Measurements from ENCODE around the gene RASGRP1. TPM values are rescaled to one million over a fixed set of nuclear protein-coding genes. Genes with fewer than 3 reads are reported as not detected.

Gene RASGRP1
- total and polyA plus RNA-seq, 10 of the 15 experiments (the other 5 are each of a cell fraction or from before 2014, with no cell fraction given) = 5.6 to 234 (median 20.9) TPM

DNA sequence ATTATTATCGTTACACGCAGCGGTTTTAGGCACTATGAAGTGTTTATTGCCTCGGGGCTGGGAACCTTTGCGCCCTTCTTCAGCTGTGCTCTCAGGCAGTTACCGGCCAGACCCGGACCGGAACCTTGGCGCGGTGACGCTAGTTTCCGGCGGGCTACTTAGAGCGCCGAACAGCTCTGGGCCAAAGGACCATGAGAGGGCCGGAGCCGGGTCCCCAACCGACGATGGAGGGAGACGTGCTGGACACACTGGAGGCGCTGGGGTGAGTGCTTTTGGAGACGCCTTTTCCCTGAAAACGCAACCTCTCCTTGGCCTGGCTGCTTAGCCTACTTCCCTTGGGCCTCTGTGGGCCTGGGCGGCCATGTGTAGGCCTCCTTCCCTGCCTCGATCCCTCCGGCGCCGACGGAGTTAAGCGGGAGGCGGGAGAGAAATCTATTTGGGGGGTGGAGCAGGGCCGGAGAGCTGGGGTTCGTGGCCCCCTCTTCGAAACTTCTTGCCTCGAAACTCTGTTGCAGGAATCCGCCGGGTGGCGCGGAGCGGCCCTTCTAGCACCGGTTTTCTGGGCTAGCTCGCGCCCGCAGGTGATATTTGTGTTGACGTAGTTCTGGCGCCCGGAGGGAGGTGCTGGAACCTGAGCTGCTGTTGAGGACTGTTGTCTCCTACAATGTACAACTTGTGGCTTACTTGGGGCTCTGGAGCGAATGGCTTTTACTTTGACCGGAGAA, 110.5 kb downstream of the RASGRP1 start, which contains the start of gene FAM98B (continued):
- TF ChIP-seq, protein P1, sequence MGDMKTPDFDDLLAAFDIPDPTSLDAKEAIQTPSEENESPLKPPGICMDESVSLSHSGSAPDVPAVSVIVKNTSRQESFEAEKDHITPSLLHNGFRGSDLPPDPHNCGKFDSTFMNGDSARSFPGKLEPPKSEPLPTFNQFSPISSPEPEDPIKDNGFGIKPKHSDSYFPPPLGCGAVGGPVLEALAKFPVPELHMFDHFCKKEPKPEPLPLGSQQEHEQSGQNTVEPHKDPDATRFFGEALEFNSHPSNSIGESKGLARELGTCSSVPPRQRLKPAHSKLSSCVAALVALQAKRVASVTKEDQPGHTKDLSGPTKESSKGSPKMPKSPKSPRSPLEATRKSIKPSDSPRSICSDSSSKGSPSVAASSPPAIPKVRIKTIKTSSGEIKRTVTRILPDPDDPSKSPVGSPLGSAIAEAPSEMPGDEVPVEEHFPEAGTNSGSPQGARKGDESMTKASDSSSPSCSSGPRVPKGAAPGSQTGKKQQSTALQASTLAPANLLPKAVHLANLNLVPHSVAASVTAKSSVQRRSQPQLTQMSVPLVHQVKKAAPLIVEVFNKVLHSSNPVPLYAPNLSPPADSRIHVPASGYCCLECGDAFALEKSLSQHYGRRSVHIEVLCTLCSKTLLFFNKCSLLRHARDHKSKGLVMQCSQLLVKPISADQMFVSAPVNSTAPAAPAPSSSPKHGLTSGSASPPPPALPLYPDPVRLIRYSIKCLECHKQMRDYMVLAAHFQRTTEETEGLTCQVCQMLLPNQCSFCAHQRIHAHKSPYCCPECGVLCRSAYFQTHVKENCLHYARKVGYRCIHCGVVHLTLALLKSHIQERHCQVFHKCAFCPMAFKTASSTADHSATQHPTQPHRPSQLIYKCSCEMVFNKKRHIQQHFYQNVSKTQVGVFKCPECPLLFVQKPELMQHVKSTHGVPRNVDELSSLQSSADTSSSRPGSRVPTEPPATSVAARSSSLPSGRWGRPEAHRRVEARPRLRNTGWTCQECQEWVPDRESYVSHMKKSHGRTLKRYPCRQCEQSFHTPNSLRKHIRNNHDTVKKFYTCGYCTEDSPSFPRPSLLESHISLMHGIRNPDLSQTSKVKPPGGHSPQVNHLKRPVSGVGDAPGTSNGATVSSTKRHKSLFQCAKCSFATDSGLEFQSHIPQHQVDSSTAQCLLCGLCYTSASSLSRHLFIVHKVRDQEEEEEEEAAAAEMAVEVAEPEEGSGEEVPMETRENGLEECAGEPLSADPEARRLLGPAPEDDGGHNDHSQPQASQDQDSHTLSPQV (IDR thresholded peaks at IDR 0.05) = peak; percentile 20; the same call in 1 of the 2 replicates
- peak; percentile 76; the same call in 1 of the 2 replicates for TF ChIP-seq FOXM1 (IDR thresholded peaks at IDR 0.05; ENCODE audit: low read depth, low read length)
- TF ChIP-seq WRNIP1 (IDR thresholded peaks at IDR 0.05; ENCODE audit: borderline replicate concordance, low read depth, low read length) = peak; percentile 72; the same call in 1 of the 2 replicates
- TF ChIP-seq, protein P2, sequence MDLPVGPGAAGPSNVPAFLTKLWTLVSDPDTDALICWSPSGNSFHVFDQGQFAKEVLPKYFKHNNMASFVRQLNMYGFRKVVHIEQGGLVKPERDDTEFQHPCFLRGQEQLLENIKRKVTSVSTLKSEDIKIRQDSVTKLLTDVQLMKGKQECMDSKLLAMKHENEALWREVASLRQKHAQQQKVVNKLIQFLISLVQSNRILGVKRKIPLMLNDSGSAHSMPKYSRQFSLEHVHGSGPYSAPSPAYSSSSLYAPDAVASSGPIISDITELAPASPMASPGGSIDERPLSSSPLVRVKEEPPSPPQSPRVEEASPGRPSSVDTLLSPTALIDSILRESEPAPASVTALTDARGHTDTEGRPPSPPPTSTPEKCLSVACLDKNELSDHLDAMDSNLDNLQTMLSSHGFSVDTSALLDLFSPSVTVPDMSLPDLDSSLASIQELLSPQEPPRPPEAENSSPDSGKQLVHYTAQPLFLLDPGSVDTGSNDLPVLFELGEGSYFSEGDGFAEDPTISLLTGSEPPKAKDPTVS (IDR thresholded peaks at IDR 0.05; ENCODE audit: low read depth, low read length) = no peak
- TF ChIP-seq, protein P3, sequence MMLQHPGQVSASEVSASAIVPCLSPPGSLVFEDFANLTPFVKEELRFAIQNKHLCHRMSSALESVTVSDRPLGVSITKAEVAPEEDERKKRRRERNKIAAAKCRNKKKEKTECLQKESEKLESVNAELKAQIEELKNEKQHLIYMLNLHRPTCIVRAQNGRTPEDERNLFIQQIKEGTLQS (IDR thresholded peaks at IDR 0.05; ENCODE audit: borderline replicate concordance, extremely low read depth, low read depth, low read length) = no peak
- TF ChIP-seq, protein P4, sequence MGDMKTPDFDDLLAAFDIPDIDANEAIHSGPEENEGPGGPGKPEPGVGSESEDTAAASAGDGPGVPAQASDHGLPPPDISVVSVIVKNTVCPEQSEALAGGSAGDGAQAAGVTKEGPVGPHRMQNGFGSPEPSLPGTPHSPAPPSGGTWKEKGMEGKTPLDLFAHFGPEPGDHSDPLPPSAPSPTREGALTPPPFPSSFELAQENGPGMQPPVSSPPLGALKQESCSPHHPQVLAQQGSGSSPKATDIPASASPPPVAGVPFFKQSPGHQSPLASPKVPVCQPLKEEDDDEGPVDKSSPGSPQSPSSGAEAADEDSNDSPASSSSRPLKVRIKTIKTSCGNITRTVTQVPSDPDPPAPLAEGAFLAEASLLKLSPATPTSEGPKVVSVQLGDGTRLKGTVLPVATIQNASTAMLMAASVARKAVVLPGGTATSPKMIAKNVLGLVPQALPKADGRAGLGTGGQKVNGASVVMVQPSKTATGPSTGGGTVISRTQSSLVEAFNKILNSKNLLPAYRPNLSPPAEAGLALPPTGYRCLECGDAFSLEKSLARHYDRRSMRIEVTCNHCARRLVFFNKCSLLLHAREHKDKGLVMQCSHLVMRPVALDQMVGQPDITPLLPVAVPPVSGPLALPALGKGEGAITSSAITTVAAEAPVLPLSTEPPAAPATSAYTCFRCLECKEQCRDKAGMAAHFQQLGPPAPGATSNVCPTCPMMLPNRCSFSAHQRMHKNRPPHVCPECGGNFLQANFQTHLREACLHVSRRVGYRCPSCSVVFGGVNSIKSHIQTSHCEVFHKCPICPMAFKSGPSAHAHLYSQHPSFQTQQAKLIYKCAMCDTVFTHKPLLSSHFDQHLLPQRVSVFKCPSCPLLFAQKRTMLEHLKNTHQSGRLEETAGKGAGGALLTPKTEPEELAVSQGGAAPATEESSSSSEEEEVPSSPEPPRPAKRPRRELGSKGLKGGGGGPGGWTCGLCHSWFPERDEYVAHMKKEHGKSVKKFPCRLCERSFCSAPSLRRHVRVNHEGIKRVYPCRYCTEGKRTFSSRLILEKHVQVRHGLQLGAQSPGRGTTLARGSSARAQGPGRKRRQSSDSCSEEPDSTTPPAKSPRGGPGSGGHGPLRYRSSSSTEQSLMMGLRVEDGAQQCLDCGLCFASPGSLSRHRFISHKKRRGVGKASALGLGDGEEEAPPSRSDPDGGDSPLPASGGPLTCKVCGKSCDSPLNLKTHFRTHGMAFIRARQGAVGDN (IDR thresholded peaks at IDR 0.05) = peak; percentile 89
- TF ChIP-seq POLR2AphosphoS2 (IDR thresholded peaks at IDR 0.05; ENCODE audit: low read depth, low read length) = no peak
- TF ChIP-seq POU2F2 (IDR thresholded peaks at IDR 0.05; ENCODE audit: borderline replicate concordance, low read depth, low read length) = peak; percentile 87; the same call in 1 of the 3 replicates
- TF ChIP-seq, protein P5, sequence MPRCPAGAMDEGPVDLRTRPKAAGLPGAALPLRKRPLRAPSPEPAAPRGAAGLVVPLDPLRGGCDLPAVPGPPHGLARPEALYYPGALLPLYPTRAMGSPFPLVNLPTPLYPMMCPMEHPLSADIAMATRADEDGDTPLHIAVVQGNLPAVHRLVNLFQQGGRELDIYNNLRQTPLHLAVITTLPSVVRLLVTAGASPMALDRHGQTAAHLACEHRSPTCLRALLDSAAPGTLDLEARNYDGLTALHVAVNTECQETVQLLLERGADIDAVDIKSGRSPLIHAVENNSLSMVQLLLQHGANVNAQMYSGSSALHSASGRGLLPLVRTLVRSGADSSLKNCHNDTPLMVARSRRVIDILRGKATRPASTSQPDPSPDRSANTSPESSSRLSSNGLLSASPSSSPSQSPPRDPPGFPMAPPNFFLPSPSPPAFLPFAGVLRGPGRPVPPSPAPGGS (IDR thresholded peaks at IDR 0.05; ENCODE audit: borderline replicate concordance, insufficient read depth, low read depth, low read length, poor library complexity, severe bottlenecking) = no peak
- TF ChIP-seq EGR1 (IDR thresholded peaks at IDR 0.05; ENCODE audit: borderline replicate concordance in 1 of 2, low read depth in 2 of 2, low read length in 2 of 2) = no peak
- peak; percentile 64; the same call in 1 of the 2 replicates for TF ChIP-seq MTA2 (IDR thresholded peaks at IDR 0.05; ENCODE audit: low read depth)
- TF ChIP-seq SMAD5 (IDR thresholded peaks at IDR 0.05; ENCODE audit: low read depth) = peak; percentile 79
- no peak for TF ChIP-seq ZNF217 (IDR thresholded peaks at IDR 0.05)
- TF ChIP-seq ESRRA (IDR thresholded peaks at IDR 0.05; ENCODE audit: low read length) = no peak
- TF ChIP-seq SMC3 (IDR thresholded peaks at IDR 0.05; ENCODE audit: borderline replicate concordance, low read length) = no peak
- peak; percentile 89; the same call in 1 of the 2 replicates for TF ChIP-seq ASH2L (IDR thresholded peaks at IDR 0.05; ENCODE audit: borderline replicate concordance, low read depth)
- TF ChIP-seq CEBPB (IDR thresholded peaks at IDR 0.05; ENCODE audit: borderline replicate concordance in 1 of 2, low read depth in 2 of 2, low read length in 2 of 2) = no peak

Data from GM12878 (cell line).